Right lobe of liver (tissue), 4 donors: ENCODE results near the gene MPP2.

Experiments
- CTCF ChIP-seq, 4 donors: fragments of 200-600 bp in 3 of 4; fragments of 450-650 bp in 1 of 4; IDR thresholded peaks; one replicate each; pipeline versions ENCODE4 v1.5.1 to v1.8.0; 2016 to 2022; ENCODE audit warnings: antibody characterized with exemption in 4 of 4, mild to moderate bottlenecking in 2 of 4
- POLR2A ChIP-seq: fragments of 450-650 bp; IDR thresholded peaks from one replicate; pipeline ENCODE4 v1.6.1; 2017; ENCODE audit warnings: antibody characterized with exemption, mild to moderate bottlenecking
- donor health status: DM: no; HTN: no; CAD: no.
- donor health status: DM: no; HTN: no; CAD: no.
- donor health status: DM: no; HTN: yes; CAD: no.

GRCh38 chr17:43854498-43854897, 52.8 kb downstream of the MPP2 start:
- TF ChIP-seq CTCF (IDR thresholded peaks at IDR 0.05), result no peak
- TF ChIP-seq POLR2A, result no peak
